Naive thymus-derived CD8-positive, alpha-beta T cell (primary cell): Measurements from ENCODE around the gene SETD3. TPM values are rescaled to one million over a fixed set of nuclear protein-coding genes. Genes with fewer than 3 reads are reported as not detected.

Experiments
- ATAC-seq, 2 donors: fragments of 150-1000 bp; cut with Tn5 transposase in 1 of 2; sonication (Bioruptor Pico), chemical (Tn5 transposase) in 1 of 2; 1 replicate in 1 of 2; 2 replicates in 1 of 2; pipeline ENCODE4 v1.10.0; 2021; ENCODE audit warnings: mild to moderate bottlenecking in 2 of 2, moderate library complexity in 2 of 2
- POLR2A ChIA-PET: fragments of 350-600 bp; sonication (Branson Sonifier 250); formaldehyde crosslinking; loops from one replicate; lab custom pipeline; 2021; ENCODE audit warnings: antibody characterized with exemption; lab: Charles Lee
- DNase-seq, 10 donors: peaks; one replicate each; pipeline versions ENCODE4 v3.0.0 to v3.0.0-alpha.2; 2020 to 2022
- H3K27ac Mint-ChIP-seq, 10 donors: one replicate each; pipeline ENCODE4 v1.8.0; 2020 to 2022; ENCODE audit warnings: mild to moderate bottlenecking in 10 of 10, mixed read lengths in 10 of 10, moderate library complexity in 4 of 10, inconsistent platforms in 1 of 10
- H3K27me3 Mint-ChIP-seq, 5 donors: one replicate each; pipeline ENCODE4 v1.8.0; 2021 to 2022; ENCODE audit warnings: mixed read lengths in 5 of 5
- H3K36me3 Mint-ChIP-seq, 3 donors: one replicate each; pipeline ENCODE4 v1.8.0; 2020 to 2022; ENCODE audit warnings: mixed read lengths in 3 of 3, mild to moderate bottlenecking in 2 of 3, inconsistent platforms in 1 of 3
- H3K4me1 Mint-ChIP-seq, 4 donors: one replicate each; pipeline ENCODE4 v1.8.0; 2021 to 2022; ENCODE audit warnings: mixed read lengths in 4 of 4
- H3K4me3 Mint-ChIP-seq, 10 donors: one replicate each; pipeline ENCODE4 v1.8.0; 2020 to 2022; ENCODE audit warnings: mild to moderate bottlenecking in 10 of 10, mixed read lengths in 10 of 10, moderate library complexity in 6 of 10, inconsistent platforms in 1 of 10
- H3K9me3 Mint-ChIP-seq, 9 donors: one replicate each; pipeline ENCODE4 v1.8.0; 2020 to 2022; ENCODE audit warnings: mixed read lengths in 9 of 9, mild to moderate bottlenecking in 3 of 9, inconsistent platforms in 1 of 9, moderate library complexity in 1 of 9
- polyA plus RNA-seq, 3 donors: library from polyadenylated mRNA; unstranded; fragments of 300-500 nt; fragmentation: Illumina TruSeq; gene quantifications; one replicate each; pipeline ENCODE4 v1.2.3, GENCODE V29; 2021
- total RNA-seq, 8 experiments: library from RNA in 2 of 8; stranded (reverse) in 2 of 8; gene quantifications; one replicate each; pipeline ENCODE4 v1.2.3 and lab custom pipeline; 2021 to 2026

SETD3 gene
- total and polyA plus RNA-seq, 5 experiments from 2014 or later = 32.2 to 56.8 (median 35.6) TPM

GRCh38 chr14:99506276-99506675 lies 25.6 kb upstream of the SETD3 start:
- peaks cover 0 to 3% (median 0%) of the 10 kb centered on the region in 4 donors for H3K4me1 Mint-ChIP-seq
- POLR2A ChIA-PET = no interaction called here
- H3K27ac Mint-ChIP-seq = peak overlapping the region in 3 of 10 donors; percentile 35 to 63 (median 40)
- ATAC-seq = no peak
- H3K36me3 Mint-ChIP-seq = peaks cover 0 to 90% (median 19%) of the 10 kb centered on the region in 3 donors
- DNase-seq = no peak
- no peaks in the 10 kb centered on the region for H3K9me3 Mint-ChIP-seq
- no peaks in the 10 kb centered on the region for H3K27me3 Mint-ChIP-seq
- H3K4me3 Mint-ChIP-seq = no peak overlapping the region

- Mint-ChIP-seq H3K27me3 (no peaks in the 10 kb centered on the region), H3K36me3 (peaks cover 0 to 95% (median 22%) of the 10 kb centered on the region in 3 donors), H3K4me3 (no peak overlapping the region), H3K27ac (peak overlapping the region in 3 of 10 donors; percentile 8 to 60 (median 10)), H3K9me3 (no peaks in the 10 kb centered on the region), H3K4me1 (peaks cover 0 to 3% (median 0%) of the 10 kb centered on the region in 4 donors)
- no peak for ATAC-seq
- POLR2A ChIA-PET = interaction anchor here (1.3 kb wide), 1 partner anchor 24 kb away, joined by 3 read pairs; the partner anchor contains the start of gene SETD3
- DNase-seq = no peak
Measured at GRCh38 chr14:99505089-99505488, 24.4 kb upstream of the SETD3 start.

GRCh38 chr14:99503848-99504453 lies 23.3 kb upstream of the SETD3 start:
- Mint-ChIP-seq H3K27ac (peak overlapping the region in 3 of 10 donors; percentile 4 to 78 (median 73)), H3K9me3 (no peaks in the 10 kb centered on the region), H3K4me1 (peaks cover 0 to under 1% (median 0%) of the 10 kb centered on the region in 4 donors), H3K36me3 (peaks cover 0 to 95% (median 22%) of the 10 kb centered on the region in 3 donors), H3K27me3 (no peaks in the 10 kb centered on the region), H3K4me3 (no peak overlapping the region)
- DNase-seq (no peak), ATAC-seq (no peak)
- POLR2A ChIA-PET = interaction anchor here (1.3 kb wide), 1 partner anchor 23 kb away, joined by 3 read pairs; the partner anchor contains the start of gene SETD3

GRCh38 chr14:99502989-99503421 lies 22.3 kb upstream of the SETD3 start:
- Mint-ChIP-seq H3K27me3 (no peaks in the 10 kb centered on the region), H3K36me3 (peaks cover 0 to 93% (median 22%) of the 10 kb centered on the region in 3 donors), H3K4me1 (no peaks in the 10 kb centered on the region), H3K9me3 (no peaks in the 10 kb centered on the region), H3K27ac (peak overlapping the region in 1 of 10 donors; percentile 63), H3K4me3 (no peak overlapping the region)
- ATAC-seq = no peak
- DNase-seq = no peak
- POLR2A ChIA-PET = no interaction called here

- Mint-ChIP-seq H3K9me3 (no peaks in the 10 kb centered on the region), H3K36me3 (peaks cover 3 to 92% (median 26%) of the 10 kb centered on the region in 3 donors), H3K4me1 (peaks cover 0 to 20% (median 10%) of the 10 kb centered on the region in 4 donors), H3K27ac (peak overlapping the region in 1 of 10 donors; percentile 40), H3K4me3 (no peak overlapping the region), H3K27me3 (no peaks in the 10 kb centered on the region)
- POLR2A ChIA-PET = no interaction called here
- DNase-seq (no peak), ATAC-seq (no peak)
Measured at GRCh38 chr14:99497894-99498293, 17.2 kb upstream of the SETD3 start.

- Mint-ChIP-seq H3K4me1 (peaks cover 0 to 23% (median 12%) of the 10 kb centered on the region in 4 donors), H3K9me3 (no peaks in the 10 kb centered on the region), H3K27me3 (no peaks in the 10 kb centered on the region), H3K36me3 (peaks cover 3 to 92% (median 28%) of the 10 kb centered on the region in 3 donors), H3K27ac (no peak overlapping the region), H3K4me3 (no peak overlapping the region)
- no peak for ATAC-seq
- no peak for DNase-seq
- POLR2A ChIA-PET = no interaction called here
Measured at GRCh38 chr14:99497341-99497740, 16.7 kb upstream of the SETD3 start.

GRCh38 chr14:99484106-99484505 lies 3.4 kb upstream of the SETD3 start:
- H3K9me3 Mint-ChIP-seq = no peaks in the 10 kb centered on the region
- ATAC-seq (no peak), DNase-seq (no peak)
- peak overlapping the region in 3 of 10 donors; percentile 0 to 36 (median 19) for H3K27ac Mint-ChIP-seq
- no peaks in the 10 kb centered on the region for H3K36me3 Mint-ChIP-seq
- POLR2A ChIA-PET = no interaction called here
- H3K4me1 Mint-ChIP-seq = peaks cover 37 to 79% (median 71%) of the 10 kb centered on the region in 4 donors
- no peaks in the 10 kb centered on the region for H3K27me3 Mint-ChIP-seq
- no peak overlapping the region for H3K4me3 Mint-ChIP-seq

- POLR2A ChIA-PET = interaction anchor here (0.7 to 2.2 kb wide), 6 partner anchors 18 to 220 kb away, joined by 3 to 27 read pairs (median 4); partner anchors contain the start of genes CCDC85C and CYP46A1
- DNase-seq (peak in 6 of 10 donors; percentile 3 to 36 (median 30)), ATAC-seq (no peak)
- peaks cover 42 to 82% (median 74%) of the 10 kb centered on the region in 4 donors for H3K4me1 Mint-ChIP-seq
- no peaks in the 10 kb centered on the region for H3K9me3 Mint-ChIP-seq
- H3K27ac Mint-ChIP-seq = peak overlapping the region; percentile 97 to 100 (median 99)
- peak overlapping the region; percentile 92 to 99 (median 98) for H3K4me3 Mint-ChIP-seq
- H3K27me3 Mint-ChIP-seq = no peaks in the 10 kb centered on the region
- no peaks in the 10 kb centered on the region for H3K36me3 Mint-ChIP-seq
Measured at GRCh38 chr14:99481745-99482099, 1.1 kb upstream of the SETD3 start.

GRCh38 chr14:99480917-99481744 lies 472 bp upstream of the SETD3 start, which contains the start of gene CCNK:
CCNK (plus strand) TSS chr14:99481409; CDS start chr14:99492678, 11,269 bp downstream.
- Mint-ChIP-seq H3K27me3 (no peaks in the 10 kb centered on the region), H3K4me1 (peaks cover 36 to 78% (median 70%) of the 10 kb centered on the region in 4 donors), H3K9me3 (no peaks in the 10 kb centered on the region), H3K36me3 (no peaks in the 10 kb centered on the region), H3K27ac (peak within 1 kb of the TSS; percentile 97 to 100 (median 99)), H3K4me3 (peak within 1 kb of the TSS; percentile 92 to 99 (median 98))
- ATAC-seq (peak; percentile 85 to 86), DNase-seq (peak; percentile 97 to 100 (median 100))
- POLR2A ChIA-PET = interaction anchor here (0.6 to 2.2 kb wide), 15 partner anchors 10 to 1778 kb away, joined by 3 to 27 read pairs (median 3); partner anchors contain the start of genes CCDC85C and CYP46A1

GRCh38 chr14:99479160-99479905 lies 1.3 kb downstream of the SETD3 start:
- DNase-seq = no peak
- Mint-ChIP-seq H3K9me3 (no peaks in the 10 kb centered on the region), H3K36me3 (no peaks in the 10 kb centered on the region), H3K27ac (peak overlapping the region in 9 of 10 donors; percentile 45 to 96 (median 89)), H3K4me1 (peaks cover 39 to 70% (median 65%) of the 10 kb centered on the region in 4 donors), H3K27me3 (no peaks in the 10 kb centered on the region), H3K4me3 (peak overlapping the region; percentile 88 to 99 (median 94))
- POLR2A ChIA-PET = interaction anchor here (0.7 to 0.9 kb wide), 2 partner anchors 15 to 419 kb away, joined by 3 read pairs; no protein-coding TSS in a partner anchor
- no peak for ATAC-seq

GRCh38 chr14:99478128-99478527 lies 2.5 kb downstream of the SETD3 start:
- no peaks in the 10 kb centered on the region for H3K9me3 Mint-ChIP-seq
- POLR2A ChIA-PET = no interaction called here
- H3K27me3 Mint-ChIP-seq = no peaks in the 10 kb centered on the region
- no peak for DNase-seq
- peak overlapping the region in 4 of 10 donors; percentile 2 to 76 (median 52) for H3K27ac Mint-ChIP-seq
- no peaks in the 10 kb centered on the region for H3K36me3 Mint-ChIP-seq
- H3K4me3 Mint-ChIP-seq = peak overlapping the region in 9 of 10 donors; percentile 9 to 96 (median 40)
- no peak for ATAC-seq
- H3K4me1 Mint-ChIP-seq = peaks cover 33 to 64% (median 58%) of the 10 kb centered on the region in 4 donors

GRCh38 chr14:99476864-99477263 lies 3.8 kb downstream of the SETD3 start:
- H3K36me3 Mint-ChIP-seq = no peaks in the 10 kb centered on the region
- no peak for DNase-seq
- no peak for ATAC-seq
- H3K4me1 Mint-ChIP-seq = peaks cover 29 to 61% (median 47%) of the 10 kb centered on the region in 4 donors
- H3K27me3 Mint-ChIP-seq = no peaks in the 10 kb centered on the region
- POLR2A ChIA-PET = no interaction called here
- no peak overlapping the region for H3K4me3 Mint-ChIP-seq
- H3K9me3 Mint-ChIP-seq = no peaks in the 10 kb centered on the region
- H3K27ac Mint-ChIP-seq = no peak overlapping the region
